ENCODE data around the gene OVOL2.
A peak's percentile ranks its signal among the peaks of the same experiment; 100 is the strongest.

DNA sequence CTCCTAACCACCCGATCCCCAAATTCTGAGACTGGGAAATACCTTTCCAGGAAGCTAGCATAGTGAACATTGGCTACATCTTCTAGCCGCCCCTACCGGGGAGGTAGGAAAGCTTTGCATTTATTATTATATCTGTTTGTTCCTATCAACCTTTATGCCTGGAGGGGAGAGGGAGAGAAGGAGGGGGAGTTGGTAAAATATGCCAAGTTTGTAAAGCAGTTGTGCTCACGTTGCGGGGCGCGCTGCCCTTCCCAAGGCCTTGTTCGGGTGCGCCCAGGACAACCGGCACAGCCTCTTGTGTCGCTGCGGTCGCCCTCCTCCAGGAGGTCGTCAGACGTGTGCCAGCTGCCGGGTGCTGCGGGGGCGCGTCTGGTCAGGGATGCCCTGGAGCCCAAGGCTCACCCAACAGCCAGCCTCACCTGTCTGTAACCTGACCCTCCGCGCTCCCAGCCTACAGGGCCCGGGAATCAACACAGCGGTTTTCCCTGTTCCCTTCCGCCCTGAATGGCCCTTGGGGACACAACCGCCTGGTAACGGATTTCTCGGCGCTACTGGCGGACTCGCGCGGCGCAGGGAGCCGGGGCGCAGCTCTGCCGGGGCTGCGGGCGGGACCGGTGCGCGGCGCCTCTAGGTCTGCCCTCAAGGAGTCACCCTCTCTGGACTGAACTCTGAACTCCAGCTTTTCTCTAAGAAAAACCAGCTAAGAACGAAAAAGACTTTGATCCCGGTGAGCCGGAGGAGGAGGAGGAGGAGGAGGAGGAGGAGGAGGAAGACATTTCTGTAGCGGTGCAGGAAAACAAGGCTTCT, 1.1 kb upstream of the OVOL2 start:
- TF ChIP-seq YY1 (IDR thresholded peaks at IDR 0.05; ENCODE audit: insufficient read depth, insufficient read length) (no peak), SUZ12 (IDR thresholded peaks at IDR 0.05; ENCODE audit: extremely low read depth, insufficient read depth, insufficient read length) (peak; percentile 54), ZNF274 (IDR thresholded peaks at IDR 0.05; ENCODE audit: low read depth, low read length) (no peak)

All from NT2/D1 (cell line).